ENCODE data around the gene PRLHR.

DNA sequence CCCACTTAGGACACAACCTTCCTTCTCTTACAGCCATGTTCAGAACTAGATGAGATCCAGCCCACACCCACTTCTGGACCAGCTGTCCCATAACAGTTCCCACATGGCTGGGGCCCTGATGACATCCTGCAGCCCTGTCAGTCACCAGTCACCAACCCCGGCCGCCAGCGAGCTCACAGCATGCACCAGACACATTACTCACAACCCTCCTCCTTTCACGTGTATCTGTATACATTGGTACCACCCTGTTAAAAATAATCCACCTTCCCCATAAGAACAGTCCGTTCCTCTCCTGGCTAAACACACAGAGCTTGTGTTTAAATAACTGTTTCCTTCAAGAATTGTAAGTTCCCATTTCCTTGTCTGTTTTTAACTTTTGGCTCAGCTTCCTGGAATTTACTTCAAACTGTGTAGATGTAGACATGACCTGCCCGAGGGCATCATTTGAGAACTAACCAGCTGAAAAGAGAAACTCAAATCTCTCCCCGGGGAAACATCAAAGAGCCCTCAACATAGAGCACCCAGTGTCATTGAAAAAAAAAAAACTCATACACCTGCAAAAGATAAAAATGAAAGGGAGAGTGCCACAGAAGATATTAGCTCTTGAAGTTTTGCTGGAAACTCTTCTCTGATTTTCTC lies 26.0 kb upstream of the PRLHR start:
- TF ChIP-seq, protein P1, sequence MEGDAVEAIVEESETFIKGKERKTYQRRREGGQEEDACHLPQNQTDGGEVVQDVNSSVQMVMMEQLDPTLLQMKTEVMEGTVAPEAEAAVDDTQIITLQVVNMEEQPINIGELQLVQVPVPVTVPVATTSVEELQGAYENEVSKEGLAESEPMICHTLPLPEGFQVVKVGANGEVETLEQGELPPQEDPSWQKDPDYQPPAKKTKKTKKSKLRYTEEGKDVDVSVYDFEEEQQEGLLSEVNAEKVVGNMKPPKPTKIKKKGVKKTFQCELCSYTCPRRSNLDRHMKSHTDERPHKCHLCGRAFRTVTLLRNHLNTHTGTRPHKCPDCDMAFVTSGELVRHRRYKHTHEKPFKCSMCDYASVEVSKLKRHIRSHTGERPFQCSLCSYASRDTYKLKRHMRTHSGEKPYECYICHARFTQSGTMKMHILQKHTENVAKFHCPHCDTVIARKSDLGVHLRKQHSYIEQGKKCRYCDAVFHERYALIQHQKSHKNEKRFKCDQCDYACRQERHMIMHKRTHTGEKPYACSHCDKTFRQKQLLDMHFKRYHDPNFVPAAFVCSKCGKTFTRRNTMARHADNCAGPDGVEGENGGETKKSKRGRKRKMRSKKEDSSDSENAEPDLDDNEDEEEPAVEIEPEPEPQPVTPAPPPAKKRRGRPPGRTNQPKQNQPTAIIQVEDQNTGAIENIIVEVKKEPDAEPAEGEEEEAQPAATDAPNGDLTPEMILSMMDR (IDR thresholded peaks at IDR 0.05; ENCODE audit: borderline replicate concordance, extremely low read depth, low read length, poor library complexity, severe bottlenecking), result no peak
- no peak for TF ChIP-seq EZH2 (IDR thresholded peaks at IDR 0.05; ENCODE audit: borderline replicate concordance, low read depth, low read length, severe bottlenecking)

Measured in DND-41 (cell line).